ENCODE data around the gene C13orf46.

The C13orf46 gene

DNA sequence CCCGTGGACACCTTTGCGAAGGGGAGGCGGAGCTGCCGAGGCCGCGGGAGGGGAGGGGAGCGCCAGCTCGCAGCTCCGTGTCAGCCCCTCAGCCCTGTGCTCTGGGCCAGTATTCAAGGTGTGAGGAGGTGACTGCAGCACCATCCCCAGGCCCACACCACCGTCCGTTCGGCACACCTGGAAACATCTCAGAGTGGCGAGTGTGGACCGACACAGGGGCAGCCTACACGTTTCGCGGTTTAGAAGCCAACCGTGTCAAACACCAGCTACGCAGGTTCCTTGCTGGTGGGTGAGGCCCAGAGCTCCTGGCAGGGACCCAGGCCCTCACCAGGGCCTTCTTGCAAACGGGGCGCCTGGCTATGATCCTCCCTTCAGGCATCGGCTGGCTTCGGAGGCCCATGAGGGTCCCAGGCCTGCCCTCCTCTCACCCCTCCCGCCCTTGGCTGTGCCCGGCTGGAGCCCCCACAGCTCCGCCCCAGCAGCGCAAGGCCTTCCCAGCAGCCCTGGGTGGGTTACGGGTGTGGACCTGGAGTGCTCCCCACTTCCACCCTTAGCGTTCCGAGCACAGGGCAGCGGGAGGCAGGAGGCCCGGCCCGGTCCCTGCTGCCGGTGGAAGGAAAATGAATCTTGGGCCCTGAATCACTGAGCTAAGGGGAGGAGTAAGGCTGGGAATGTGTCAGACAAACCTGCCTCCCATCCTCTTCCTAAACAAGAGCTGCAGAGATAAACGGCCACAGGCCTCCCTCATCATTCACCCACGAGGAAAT lies 1.2 kb downstream of the C13orf46 start:
- no peak for FAIRE-seq
- no peak for DNase-seq (ENCODE audit: low spot score)

DNA sequence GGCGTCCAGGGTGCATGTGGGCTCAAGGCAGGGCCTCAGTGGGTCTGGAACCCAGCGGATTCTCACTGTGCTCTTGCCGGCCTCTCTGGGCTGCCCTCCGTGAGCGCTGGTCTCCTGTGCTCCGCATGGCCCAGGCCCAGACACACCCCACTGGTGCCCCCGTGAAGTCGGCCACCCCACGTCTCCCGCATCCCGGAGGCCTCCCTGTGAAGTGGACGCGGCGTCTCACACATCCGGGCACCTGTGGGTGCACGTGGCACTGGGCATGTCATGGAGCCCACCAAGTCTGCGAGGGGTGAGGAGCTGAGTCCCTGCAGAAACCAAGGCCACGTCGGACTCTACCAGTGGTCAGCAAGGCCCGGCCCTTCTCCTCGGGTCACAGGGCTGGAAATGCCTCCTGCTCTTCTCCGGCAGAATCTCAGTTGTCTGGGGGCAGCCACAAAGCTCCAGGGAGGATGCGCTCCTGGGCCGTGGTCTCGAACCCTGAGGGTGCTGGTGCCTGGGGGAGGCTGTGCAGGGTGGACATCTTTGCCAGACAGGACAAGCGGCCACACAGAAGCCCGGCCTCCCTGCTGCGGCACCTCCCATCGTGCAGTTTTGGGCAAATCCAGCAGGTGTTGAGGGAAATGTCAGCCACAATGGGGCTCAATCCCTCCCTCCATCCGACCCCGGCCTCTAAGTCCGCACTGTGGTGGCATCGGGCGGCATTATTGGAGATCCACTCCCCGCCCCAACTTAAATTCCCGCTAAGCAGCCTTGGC lies 2.2 kb downstream of the C13orf46 start:
- FAIRE-seq: no peak

DNA sequence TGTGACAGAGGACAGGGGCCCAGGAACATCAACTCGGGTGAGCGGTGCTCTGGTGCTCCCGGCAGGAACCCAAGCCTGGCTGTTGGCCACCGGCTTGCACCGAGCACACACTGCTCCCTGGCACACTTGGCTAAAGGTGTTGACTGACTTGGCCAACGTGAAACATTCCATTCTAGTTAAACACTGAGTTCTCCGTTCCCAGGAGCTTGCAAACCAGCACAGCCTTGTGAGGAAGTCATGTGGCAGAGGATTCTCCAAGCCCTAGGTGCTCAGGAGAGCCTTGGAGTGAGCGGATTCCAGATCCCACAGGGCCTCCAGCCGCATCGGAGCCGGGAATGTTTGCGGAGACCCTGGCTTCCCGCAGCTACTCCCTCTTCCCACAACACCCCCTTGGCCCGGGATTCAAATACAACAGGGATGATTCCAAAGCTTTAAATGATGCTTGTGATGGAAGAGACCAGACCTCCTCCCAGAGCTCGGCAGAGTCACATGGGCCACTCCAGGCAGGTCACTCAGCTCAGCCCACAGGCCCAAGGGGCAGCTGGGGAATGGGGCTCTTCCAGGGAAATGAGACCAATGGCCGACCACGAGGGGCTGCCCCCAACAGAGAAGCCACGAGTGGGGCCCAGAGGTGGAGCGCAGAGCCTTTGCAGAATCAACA lies 2.9 kb downstream of the C13orf46 start:
- peak; percentile 52 for DNase-seq (ENCODE audit: low spot score)
- FAIRE-seq: peak; percentile 80

More for the DNA sequence above, 2.2 kb downstream of the C13orf46 start:
- DNase-seq (ENCODE audit: low spot score): no peak

DNA sequence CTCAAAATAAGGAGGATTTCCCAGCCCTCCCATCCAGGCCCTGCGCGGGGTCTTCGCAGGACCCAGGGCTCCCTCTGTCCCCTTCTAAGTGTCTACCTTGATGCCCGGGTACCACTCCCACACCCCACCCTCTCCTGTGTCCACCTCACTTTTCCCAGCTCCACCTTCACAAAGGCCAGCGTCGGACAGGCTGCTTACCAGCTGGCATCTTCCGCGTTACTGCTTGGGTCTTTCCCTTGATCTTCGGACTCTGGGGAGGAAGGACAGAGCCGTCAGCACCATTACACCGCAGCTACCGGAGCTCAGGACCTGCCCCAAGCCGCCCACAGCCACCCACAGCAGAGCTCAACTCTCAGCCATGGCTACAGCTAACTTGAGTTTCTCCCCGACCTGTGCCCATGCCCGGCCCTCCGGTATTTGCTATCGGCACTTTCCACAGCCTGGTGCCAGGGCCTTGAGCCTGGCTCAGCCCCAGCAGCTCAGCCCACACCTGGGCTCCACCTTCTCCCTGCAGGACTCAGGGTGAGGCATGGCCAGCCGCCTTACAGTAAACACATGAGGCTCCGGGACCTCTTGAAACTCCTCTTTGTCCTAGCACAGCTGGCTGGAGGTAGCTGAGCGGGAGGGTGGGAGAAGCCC lies 3.8 kb downstream of the C13orf46 start:
- DNase-seq (ENCODE audit: low spot score): no peak
- no peak for FAIRE-seq

DNA sequence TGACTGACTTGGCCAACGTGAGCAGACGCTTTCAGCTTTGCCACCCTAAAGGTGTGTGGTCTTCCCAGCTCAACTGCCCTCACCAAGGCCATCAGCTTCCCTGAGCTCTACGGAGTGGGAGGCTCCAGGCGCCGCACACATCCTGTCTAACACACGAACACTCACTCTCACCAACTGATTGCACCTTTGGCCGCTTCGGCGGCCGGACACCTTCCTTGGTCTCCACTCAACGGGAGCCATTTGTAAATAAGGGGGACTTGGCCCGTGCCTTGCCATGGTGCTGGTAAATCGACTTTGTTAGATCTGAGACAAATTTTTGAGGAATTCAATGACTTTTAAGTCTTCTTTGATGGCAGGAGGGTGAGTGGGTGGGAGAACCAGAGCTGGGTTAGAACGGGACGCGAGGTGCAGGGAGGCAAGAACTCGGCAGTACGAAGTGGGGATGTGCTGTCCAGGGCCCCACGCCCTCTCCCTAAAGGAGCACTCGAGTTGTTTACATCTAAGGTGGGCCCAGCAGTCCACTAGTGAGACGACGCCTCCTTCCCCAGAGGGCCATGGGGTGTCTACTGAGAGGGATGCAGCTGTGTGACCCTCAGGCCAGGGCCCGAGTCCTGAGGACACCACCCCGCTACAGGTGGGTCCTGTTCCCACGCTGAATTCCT lies 4.4 kb downstream of the C13orf46 start:
- no peak for DNase-seq (ENCODE audit: low spot score)
- FAIRE-seq: no peak

DNA sequence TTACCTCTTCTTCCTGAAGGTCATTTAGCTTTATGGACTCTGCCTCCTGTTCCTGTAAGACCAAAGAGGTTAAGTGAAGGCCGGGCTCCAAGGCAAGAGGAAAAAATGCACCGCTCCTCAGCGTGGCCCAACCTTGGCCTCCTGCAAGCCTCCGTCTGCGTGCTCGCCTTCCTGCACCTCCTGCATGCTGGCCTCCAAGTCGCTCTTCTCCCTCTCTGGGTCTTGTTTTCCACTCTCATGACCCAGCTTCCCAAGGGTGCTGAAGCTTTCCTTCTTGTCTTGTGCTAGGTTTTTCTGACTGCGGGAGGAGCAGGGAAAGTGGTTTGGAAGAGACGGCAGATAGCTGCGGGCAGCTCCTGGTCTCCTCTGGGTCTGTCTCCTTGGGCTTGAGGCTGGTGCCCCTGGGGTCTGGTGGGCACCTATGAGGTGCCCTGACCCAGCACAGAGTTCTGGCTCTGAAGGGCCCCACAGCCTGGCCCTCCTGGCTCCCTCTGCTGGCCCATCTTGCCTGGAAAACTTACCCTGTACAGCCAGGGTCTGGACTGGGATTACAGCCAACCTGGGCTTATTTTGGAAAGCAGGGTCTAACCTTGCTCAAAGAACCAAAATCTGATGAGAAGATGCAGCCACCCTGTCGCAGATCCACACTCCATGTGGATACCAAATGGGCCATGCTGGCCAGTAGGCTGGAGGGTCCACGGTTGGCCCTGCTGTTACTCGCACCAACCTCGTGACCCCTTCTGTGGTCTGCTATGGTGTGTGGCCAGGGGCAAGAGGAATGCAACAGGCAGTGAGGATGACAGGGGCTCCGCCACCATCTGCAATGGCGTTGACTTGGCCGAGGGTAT lies 5.2 kb downstream of the C13orf46 start:
- DNase-seq (ENCODE audit: low spot score): no peak
- no peak for FAIRE-seq

DNA sequence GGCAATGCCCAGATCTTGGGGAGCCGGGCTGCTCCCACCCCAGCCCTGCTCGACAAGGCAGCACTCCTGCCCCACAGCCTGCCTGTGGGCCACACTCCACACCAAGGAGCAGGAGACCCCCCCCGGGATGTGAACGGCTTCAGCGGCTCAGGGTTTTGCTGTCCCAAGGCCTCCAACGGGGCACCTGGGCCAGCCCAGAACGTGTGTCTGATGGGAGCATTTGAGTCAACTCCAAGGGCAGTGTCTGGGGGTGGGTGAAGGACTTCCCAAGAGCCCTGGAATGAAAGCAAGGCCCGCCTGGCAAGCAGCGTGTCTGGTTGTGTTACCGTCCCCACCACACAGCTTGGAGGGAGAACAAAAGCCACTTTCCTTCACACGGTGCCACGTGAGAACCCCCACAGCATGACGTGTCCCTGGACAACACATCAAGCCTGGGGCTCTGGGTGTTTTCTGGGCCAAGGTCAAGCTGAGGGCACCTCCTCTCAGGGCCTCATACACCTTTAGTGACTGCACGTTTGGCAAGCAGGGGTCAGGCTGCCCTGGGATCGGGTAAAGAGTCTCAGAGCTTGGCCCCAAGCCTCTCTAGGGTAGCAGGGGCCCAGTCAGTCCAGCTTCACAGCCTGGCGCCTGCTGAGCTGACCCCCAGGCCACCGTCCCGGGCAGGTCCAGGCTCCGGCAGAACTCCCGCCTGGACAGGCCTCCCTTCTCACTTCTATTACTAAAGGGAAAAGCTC lies 6.0 kb downstream of the C13orf46 start:
- DNase-seq (ENCODE audit: low spot score) (no peak), FAIRE-seq (no peak)

DNA sequence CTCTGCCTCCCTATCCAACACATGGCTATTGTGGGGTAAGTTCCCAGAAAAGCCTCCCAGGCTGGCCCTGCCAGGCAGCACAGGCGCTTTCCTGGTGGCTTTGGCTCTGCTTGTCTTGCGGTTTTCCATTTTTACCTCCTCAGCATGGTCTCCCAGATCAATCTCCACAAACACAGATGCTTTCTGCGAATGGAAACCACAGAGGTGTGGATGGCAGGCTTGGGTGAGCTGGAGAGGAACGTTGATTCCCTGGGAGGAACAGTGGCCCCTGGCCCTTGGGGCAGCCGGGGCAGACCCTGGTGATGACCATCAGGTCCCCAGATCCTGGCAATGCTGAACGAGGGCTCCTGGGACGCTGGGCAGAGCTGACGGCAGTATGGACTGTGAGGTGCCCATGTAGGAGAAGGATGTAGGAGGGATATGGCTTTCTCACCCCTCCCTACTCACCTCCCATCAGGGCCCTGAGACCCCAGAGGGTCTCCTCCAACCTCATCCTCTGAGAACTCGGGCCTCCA lies 6.6 kb downstream of the C13orf46 start:
- DNase-seq (ENCODE audit: low spot score): no peak

DNA sequence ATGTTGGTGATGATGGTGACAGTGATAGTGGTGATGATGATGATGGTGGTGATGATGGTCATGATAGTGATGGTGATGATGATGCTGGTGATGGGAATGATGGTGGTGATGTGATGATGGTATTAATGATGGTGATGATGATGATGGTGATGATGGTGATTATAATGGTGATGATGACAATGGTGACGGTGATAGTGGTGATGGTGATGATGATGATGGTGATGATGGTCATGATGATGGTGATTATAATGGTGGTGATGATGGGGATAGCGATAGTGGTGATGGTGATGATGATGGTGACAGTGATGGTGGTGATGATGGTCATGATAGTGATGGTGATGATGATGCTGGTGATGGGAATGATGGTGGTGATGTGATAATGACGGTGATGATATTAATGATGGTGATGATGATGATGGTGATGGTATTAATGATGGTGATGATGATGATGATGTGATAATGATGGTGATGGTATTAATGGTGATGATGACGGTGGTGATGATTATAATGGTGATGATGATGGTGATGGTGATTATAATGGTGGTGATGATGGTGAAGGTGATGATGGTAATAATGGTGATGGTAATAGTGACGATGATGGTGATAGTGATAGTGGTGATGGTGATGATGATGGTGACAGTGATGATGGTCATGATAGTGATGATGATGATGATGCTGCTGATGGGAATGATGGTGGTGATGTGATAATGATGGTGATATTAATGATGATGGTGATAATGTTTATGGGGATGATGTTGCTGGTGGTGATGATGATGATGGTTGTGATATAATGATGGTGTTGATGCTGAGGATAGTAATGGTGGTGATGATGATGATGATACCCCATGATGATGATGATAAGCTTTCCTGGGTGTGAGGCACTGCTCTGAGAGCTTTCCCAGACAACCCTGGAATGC lies 7.7 kb downstream of the C13orf46 start:
- FAIRE-seq: no peak

More for the DNA sequence above, 6.6 kb downstream of the C13orf46 start:
- FAIRE-seq: no peak

DNA sequence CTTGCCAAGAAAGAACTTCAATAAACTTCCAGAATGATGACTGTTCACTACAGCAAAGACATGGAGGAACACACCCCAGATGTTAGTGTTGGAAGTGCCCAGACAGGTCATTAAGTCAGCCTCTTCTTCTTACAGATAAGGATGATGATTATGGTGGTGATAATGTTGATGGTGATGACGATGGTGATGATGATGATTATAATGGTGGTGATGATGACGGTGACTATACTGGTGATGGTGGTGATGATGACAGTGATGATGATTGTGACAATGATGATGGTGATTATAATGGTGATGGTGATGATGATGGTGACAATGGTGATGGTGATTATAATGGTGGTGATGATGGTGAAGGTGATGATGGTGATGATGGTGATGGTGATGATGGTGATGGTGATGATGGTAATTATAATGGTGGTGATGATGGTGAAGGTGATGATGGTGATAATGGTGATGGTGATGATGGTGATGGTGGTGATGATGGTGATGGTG lies 8.4 kb downstream of the C13orf46 start:
- no peak for FAIRE-seq
- DNase-seq (ENCODE audit: low spot score): no peak

More for the DNA sequence above, 7.7 kb downstream of the C13orf46 start:
- no peak for DNase-seq (ENCODE audit: low spot score)

DNA sequence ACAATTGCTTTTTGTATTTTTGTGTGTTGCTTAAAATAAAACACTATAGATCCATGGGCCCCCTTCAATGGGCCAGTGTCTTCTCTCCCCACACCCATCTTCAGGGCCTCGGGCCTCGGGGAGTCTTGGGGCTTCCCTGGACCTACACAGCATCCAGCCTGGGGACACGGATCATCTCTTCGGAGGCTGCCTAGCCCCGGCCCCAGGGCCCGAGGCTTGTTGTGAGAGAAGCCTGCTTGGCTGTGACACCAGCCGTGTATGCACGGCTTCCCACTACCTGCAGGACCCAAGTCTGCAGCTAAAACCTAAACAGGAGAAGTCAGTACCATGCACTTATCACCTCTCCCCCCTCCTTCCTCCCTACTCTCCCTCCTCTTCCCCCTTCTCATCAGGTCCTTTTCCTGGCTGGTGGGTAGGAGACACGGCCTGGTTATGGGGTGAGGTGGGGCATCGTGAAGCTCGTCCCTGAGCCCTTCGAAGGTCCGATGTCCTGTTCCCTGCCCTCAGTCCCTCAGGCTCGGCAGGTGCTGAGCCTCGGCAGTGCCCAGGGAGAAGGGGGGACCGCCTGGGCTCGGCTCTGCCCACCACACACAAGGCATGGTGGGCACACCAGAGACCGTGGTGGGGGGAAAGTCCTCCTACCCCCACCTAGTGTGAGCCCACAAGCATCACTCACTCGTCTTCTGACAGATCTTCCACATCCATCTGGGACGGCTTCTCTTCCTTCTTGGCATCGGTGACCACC lies 9.5 kb downstream of the C13orf46 start:
- FAIRE-seq (no peak), DNase-seq (ENCODE audit: low spot score) (no peak)

DNA sequence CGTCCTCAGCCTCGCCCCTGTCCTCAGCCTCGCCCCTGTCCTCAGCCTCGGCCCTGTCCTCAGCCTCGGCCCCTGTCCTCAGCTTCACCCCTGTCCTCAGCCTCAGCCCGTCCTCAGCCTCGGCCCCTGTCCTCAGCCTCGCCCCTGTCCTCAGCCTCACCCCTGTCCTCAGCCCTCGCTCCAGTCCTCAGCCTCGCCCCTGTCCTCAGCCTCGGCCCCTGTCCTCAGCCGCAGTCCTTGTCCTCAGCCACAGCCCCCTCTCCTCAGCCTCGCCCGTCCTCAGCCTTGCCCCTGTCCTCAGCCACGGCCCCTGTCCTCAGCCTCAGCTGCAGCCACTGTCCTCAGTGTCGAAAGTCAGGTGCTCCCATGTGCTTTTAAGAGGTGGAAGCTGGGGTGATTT lies 10.5 kb downstream of the C13orf46 start:
- FAIRE-seq (no peak), DNase-seq (ENCODE audit: low spot score) (no peak)

DNA sequence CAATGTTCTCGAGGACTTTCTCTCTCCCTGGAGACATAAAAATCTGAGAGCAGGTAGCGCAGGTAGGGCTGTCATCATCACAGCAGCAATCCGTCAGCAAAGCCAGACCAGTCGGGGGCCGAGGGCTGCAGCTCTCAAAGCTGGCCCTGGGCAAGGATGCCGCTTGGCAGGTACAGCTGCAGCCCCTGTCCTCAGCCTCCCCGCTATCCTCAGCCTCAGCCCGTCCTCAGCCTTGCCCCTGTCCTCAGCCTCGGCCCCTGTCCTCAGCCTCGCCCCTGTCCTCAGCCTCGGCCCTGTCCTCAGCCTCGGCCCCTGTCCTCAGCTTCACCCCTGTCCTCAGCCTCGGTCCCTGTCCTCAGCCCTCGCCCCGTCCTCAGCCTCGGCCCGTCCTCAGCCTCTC lies 10.9 kb downstream of the C13orf46 start:
- DNase-seq (ENCODE audit: low spot score): no peak
- no peak for FAIRE-seq

DNA sequence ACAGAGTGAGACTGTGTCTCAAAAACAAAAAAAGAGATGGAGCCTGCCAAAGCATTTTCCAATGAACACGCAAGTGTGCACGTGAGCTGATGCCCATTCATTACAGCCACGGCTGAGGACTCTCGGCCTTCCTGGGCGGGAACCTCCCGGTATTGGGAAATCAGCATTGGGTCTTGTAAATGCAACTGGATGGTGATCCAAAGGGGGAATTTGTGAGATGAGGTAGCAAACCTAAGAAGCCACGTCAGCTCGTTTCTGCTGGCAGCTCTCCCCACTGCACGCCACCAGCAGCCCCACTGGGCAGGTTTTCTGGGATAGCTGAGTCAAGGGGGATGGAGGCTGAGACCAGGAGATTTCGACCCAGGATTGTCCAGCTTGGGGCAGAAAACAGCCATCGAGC lies 11.5 kb downstream of the C13orf46 start:
- no peak for FAIRE-seq

DNA sequence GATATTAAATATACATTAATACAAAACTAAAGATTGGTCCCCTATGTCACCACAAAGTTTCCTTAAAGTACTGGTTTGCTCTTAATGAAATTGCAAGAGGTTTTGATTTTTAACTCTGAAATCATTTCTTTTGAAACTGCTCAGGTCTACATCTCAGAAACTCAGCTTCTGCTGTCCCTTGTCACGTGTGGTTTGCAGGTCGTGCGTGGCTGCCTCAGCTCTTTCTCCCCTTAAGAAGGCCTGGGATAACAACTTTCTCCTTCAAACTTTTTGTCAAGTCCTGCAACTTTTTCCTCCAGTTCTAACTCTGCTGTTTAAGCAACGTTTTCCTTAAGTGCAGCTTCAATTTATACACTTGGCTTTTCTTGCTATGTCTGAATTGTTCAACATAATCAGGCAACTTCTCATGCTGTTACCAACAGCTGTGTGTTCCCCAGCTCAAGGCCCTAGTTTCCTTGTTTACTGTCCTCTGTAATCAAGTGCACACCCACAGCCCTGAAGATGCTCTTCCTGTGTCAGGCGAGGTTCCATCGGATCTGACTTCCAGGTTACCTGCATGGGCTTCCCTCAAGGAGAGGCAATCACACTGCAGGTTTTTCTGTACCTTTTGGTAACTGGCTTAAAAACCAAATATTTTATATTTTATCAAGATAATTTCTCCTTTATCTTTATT lies 13.5 kb downstream of the C13orf46 start:
- FAIRE-seq: no peak
- no peak for DNase-seq (ENCODE audit: low spot score)

More for the DNA sequence above, 11.5 kb downstream of the C13orf46 start:
- no peak for DNase-seq (ENCODE audit: low spot score)

DNA sequence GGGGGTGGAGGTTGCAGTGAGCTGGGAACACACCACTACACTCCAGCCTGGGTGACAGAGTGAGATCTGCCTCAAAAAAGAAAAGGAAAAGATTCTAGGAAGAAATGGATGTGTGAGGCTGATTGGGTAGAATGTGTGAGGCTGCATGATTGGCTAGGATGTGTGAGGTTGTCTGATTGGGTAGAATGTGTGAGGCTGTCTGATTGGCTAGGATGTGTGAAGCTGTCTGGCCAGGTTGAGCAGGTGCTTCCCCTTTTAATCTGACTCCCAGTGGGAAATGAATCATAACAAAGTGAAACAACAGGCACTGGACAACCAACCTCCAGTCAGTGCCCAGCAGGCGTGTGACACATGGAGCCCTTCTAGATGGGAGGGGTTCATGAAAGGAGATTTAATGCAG lies 14.7 kb downstream of the C13orf46 start:
- DNase-seq (ENCODE audit: low spot score) (peak; percentile 67), FAIRE-seq (no peak)

DNA sequence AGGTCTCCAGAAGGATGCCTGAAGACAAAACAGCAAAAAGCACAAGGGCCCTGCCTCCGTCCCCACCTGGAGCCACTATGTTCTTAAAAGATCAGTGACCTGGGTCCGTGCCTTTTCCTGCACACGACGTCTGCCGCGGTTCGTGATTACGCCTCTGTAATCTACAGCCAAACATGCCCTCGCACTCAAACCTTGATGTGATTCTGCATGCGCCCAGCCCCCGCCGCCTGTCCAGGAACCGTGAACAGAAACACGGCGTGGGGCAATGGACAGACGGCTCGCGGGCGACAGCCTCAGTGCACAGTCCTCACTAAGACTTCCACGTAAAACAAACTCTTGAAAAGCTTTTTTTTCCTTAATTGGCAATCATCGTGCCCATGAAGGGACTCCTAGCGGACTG lies 15.5 kb downstream of the C13orf46 start:
- DNase-seq (ENCODE audit: low spot score) (no peak), FAIRE-seq (no peak)
